ENCODE results near the gene HTR4.

- no peak for TF ChIP-seq CTCF (IDR thresholded peaks at IDR 0.05; ENCODE audit: borderline replicate concordance, extremely low read depth, low read length, poor library complexity, severe bottlenecking)
- TF ChIP-seq EZH2 (IDR thresholded peaks at IDR 0.05; ENCODE audit: borderline replicate concordance, low read depth, low read length, severe bottlenecking) = no peak
These were observed 48.0 kb downstream of the HTR4 start for GRCh38 chr5:148606296-148606695.
